GM12878 (cell line): ENCODE data around the gene SSBP4.
A peak's percentile ranks its signal among the peaks of the same experiment; 100 is the strongest.

Source experiments
- CTCF ChIP-seq, 3 experiments: IDR thresholded peaks in 2 of 3; conservative IDR thresholded peaks in 1 of 3; 2 replicates each; pipeline ENCODE4 v1.5.1; 2011; ENCODE audit warnings: low read depth in 3 of 3, low read length in 3 of 3, mild to moderate bottlenecking in 3 of 3, control low read depth in 2 of 3, moderate library complexity in 2 of 3, inconsistent platforms in 1 of 3, mixed read lengths in 1 of 3; ENCODE audit not compliant: control insufficient read depth in 2 of 3, insufficient read depth in 1 of 3; ENCODE audit errors: extremely low read depth in 1 of 3
- FOS ChIP-seq: IDR thresholded peaks from 3 replicates; pipeline ENCODE4 v1.6.1; 2011; ENCODE audit warnings: borderline replicate concordance; ENCODE audit not compliant: insufficient read length; ENCODE audit errors: extremely low read depth
- FOXM1 ChIP-seq: IDR thresholded peaks from 2 replicates; pipeline ENCODE4 v1.6.1; 2012; ENCODE audit warnings: low read depth, mild to moderate bottlenecking, inconsistent platforms, low read length, moderate library complexity
- IRF3 ChIP-seq: fragments of 450-650 bp; IDR thresholded peaks from 2 replicates; pipeline ENCODE4 v1.6.1; 2014; ENCODE audit warnings: mild to moderate bottlenecking
- MAX ChIP-seq: IDR thresholded peaks from 2 replicates; pipeline ENCODE4 v1.6.1; 2012; ENCODE audit warnings: low read depth, low read length, improper control_type of control experiment
- MXI1 ChIP-seq: fragments of 150-350 bp; IDR thresholded peaks from 2 replicates; pipeline ENCODE4 v1.6.1; 2011; ENCODE audit warnings: low read depth, mild to moderate bottlenecking, inconsistent platforms, low read length, improper control_type of control experiment
- NR2F1 ChIP-seq: fragments of 450-650 bp; conservative IDR thresholded peaks from 2 replicates; pipeline ENCODE4 v1.6.1; 2017; ENCODE audit warnings: mild to moderate bottlenecking
- NRF1 ChIP-seq: conservative IDR thresholded peaks from 2 replicates; pipeline ENCODE4 v1.6.1; 2011; ENCODE audit warnings: mild to moderate bottlenecking, low read depth, low read length, improper control_type of control experiment
- POLR2A ChIP-seq: IDR thresholded peaks from 2 replicates; pipeline ENCODE4 v1.6.1; 2011; ENCODE audit warnings: low read depth, mild to moderate bottlenecking, low read length
- POLR2AphosphoS5 ChIP-seq: IDR thresholded peaks from 2 replicates; pipeline ENCODE4 v1.6.1; 2011; ENCODE audit warnings: mild to moderate bottlenecking, low read length, inconsistent platforms
- RAD21 ChIP-seq: IDR thresholded peaks from 2 replicates; pipeline ENCODE4 v1.6.1; 2011; ENCODE audit warnings: mild to moderate bottlenecking, low read depth, low read length, moderate library complexity; ENCODE audit not compliant: insufficient read depth
- RFX5 ChIP-seq: IDR thresholded peaks from 2 replicates; pipeline ENCODE4 v1.6.1; 2011; ENCODE audit warnings: low read depth, low read length, improper control_type of control experiment

GRCh38 chr19:18397242-18398202 lies 21.7 kb upstream of the SSBP4 start, which contains the start of gene LRRC25:
- TF ChIP-seq POLR2AphosphoS5 (no peak), RAD21 (no peak), MAX (no peak), IRF3 (no peak), NRF1 (no peak), CTCF (IDR thresholded peaks at IDR 0.05 in 2 of 3, conservative IDR thresholded peaks at IDR 0.05 in 1 of 3; ENCODE audit: control insufficient read depth in 2 of 3, extremely low read depth in 1 of 3, insufficient read depth in 1 of 3, low read depth in 3 of 3, low read length in 3 of 3) (no peak), FOS (no peak), POLR2A (peak; percentile 79), NR2F1 (peak; percentile 42; the same call in 1 of the 2 replicates), FOXM1 (no peak), MXI1 (no peak), RFX5 (no peak)
